ENCODE results near the gene RNF213.

DNA sequence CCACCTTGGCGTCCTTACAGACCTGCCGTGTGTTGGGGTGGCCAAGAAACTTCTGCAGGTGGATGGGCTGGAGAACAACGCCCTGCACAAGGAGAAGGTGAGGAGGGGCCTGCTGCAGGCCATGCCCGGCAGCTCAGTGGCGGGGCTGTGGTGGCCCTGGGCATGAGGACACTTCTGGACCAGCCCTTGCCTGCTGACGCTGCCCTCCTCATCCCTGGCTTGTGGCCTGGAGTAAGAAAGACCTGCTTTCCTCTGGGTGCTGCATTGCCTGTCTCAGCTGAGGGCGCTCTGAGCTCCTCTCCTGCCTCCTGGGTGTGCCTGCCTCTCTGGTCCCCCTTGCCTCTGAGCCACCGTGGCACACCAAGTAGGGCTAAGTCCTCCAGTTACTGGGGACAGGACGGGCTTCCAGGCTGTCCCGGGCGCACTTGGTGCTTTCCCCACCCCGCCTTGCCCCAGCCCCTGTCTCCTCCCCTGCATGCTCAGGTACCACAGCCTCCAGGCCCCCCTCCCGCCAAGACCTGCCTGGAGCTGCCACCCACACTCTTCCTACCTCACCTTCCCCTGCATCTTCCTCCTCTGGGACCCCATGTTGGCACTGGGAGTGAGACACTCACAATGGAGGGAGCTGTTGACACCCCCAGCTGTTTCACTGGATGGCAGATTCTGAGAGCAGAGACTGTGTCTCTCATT is 163.0 kb downstream of the RNF213 start:
- TF ChIP-seq, protein P1, sequence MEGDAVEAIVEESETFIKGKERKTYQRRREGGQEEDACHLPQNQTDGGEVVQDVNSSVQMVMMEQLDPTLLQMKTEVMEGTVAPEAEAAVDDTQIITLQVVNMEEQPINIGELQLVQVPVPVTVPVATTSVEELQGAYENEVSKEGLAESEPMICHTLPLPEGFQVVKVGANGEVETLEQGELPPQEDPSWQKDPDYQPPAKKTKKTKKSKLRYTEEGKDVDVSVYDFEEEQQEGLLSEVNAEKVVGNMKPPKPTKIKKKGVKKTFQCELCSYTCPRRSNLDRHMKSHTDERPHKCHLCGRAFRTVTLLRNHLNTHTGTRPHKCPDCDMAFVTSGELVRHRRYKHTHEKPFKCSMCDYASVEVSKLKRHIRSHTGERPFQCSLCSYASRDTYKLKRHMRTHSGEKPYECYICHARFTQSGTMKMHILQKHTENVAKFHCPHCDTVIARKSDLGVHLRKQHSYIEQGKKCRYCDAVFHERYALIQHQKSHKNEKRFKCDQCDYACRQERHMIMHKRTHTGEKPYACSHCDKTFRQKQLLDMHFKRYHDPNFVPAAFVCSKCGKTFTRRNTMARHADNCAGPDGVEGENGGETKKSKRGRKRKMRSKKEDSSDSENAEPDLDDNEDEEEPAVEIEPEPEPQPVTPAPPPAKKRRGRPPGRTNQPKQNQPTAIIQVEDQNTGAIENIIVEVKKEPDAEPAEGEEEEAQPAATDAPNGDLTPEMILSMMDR (conservative IDR thresholded peaks at IDR 0.05 in 1 of 2, IDR thresholded peaks at IDR 0.05 in 1 of 2; ENCODE audit: low read depth in 1 of 2, low read length in 2 of 2) = no peak
- TF ChIP-seq EZH2 (IDR thresholded peaks at IDR 0.05; ENCODE audit: low read length, missing control alignments) = no peak

Data from fibroblast of lung (primary cell).